ENCODE results near the gene UBXN7. TPM values are rescaled to one million over a fixed set of nuclear protein-coding genes. Genes with fewer than 3 reads are reported as not detected.

Gene UBXN7
- total and polyA plus RNA-seq, 12 donors = 3.5 to 82.0 (median 24.2) TPM

GRCh38 chr3:196341137-196341536, 91.1 kb downstream of the UBXN7 start:
- Histone ChIP-seq H3K4me3 (no peak overlapping the region), H3K36me3 (replicated peaks in 1 of 2) (no peaks in the 10 kb centered on the region), H3K9me3 (replicated peaks in 1 of 3) (no peaks in the 10 kb centered on the region), H3K27ac (no peak overlapping the region), H3K4me1 (replicated peaks in 1 of 2) (no peaks in the 10 kb centered on the region), H3K27me3 (no peaks in the 10 kb centered on the region)
- 61 to 82% (median 72%) methylated on average over 7 of the region's 7 CpGs for WGBS, 4 donors
- intact Hi-C loops (cut with DNase I) = no loop called here
- no peak for DNase-seq
- TF ChIP-seq POLR2A (IDR thresholded peaks at IDR 0.05) (no peak), CTCF (IDR thresholded peaks at IDR 0.05) (no peak)

DNA sequence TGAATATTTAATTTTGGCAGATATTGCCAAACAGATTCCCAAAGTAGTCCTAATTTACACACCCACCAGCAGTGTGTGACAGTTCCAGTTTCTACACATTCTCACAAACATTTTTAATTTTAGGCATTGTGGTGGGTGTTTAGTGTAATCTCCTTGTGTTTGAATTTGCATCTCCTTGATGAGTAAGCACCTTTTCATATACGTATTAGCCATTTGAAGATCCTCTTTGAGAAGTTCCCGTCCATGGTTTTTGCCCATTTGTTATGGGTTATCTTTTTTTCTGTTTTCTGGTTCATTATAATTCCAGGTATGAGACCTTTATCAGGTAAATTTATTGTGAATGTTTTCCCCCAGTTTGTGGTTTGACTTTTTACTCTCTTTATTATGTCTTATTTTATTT, 91.8 kb downstream of the UBXN7 start:
- H3K4me1 ChIP-seq (replicated peaks in 1 of 2) = no peaks in the 10 kb centered on the region
- H3K27ac ChIP-seq = no peak overlapping the region
- no peaks in the 10 kb centered on the region for H3K36me3 ChIP-seq (replicated peaks in 1 of 2)
- DNase-seq = no peak
- H3K9me3 ChIP-seq (replicated peaks in 1 of 3) = no peaks in the 10 kb centered on the region
- no peaks in the 10 kb centered on the region for H3K27me3 ChIP-seq
- 53 to 68% (median 61%) methylated on average over 2 of the region's 2 CpGs for WGBS, 4 donors
- intact Hi-C loops (cut with DNase I) = no loop called here
- no peak for TF ChIP-seq POLR2A (IDR thresholded peaks at IDR 0.05)
- no peak for TF ChIP-seq CTCF (IDR thresholded peaks at IDR 0.05)
- H3K4me3 ChIP-seq = no peak overlapping the region

DNA sequence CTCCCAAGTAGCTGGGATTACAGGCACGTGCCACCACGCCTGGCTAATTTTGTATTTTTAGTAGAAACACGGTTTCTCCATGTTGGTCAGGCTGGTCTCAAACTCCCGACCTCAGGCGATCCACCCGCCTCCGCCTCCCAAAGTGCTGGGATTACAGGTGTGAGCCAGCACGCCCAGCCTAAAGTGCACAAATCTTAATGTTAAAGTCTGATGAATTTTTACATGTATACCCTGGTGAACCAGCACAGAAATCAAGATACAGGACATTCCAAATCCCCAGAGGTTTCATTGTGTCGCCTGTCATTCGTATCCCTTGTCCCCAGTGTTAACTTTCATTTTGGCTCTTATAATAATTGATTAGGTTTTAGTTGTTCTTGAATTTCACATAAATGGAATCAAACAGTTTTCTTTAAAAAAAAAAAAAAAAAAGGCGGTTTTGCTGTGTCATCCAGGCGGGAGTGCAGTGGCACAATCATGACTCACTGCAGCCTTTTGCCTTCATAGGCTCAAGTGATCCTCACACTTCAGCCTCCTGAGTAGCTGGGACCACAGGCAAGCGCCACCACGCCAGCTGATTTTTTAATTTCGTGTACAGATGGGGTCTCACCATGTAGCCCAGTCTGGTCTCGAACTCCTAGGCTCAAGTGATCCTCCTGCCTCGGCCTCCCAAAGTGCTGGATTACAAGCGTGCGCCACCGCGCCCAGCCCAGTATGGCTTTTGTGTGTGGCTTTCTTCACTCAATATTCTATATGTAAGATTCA, 92.6 kb downstream of the UBXN7 start:
- Histone ChIP-seq H3K9me3 (replicated peaks in 1 of 3) (no peaks in the 10 kb centered on the region), H3K4me1 (replicated peaks in 1 of 2) (no peaks in the 10 kb centered on the region), H3K36me3 (replicated peaks in 1 of 2) (no peaks in the 10 kb centered on the region), H3K4me3 (no peak overlapping the region), H3K27ac (no peak overlapping the region), H3K27me3 (no peaks in the 10 kb centered on the region)
- WGBS, 4 donors = 83 to 87% (median 84%) methylated on average over 21 of the region's 21 CpGs
- intact Hi-C loops (cut with DNase I) = no loop called here
- TF ChIP-seq POLR2A (IDR thresholded peaks at IDR 0.05) (no peak), CTCF (IDR thresholded peaks at IDR 0.05) (no peak)
- DNase-seq = peak in 2 of 7 donors; percentile 37 to 38

- Histone ChIP-seq H3K9me3 (replicated peaks in 1 of 3) (no peaks in the 10 kb centered on the region), H3K4me3 (no peak overlapping the region), H3K36me3 (replicated peaks in 1 of 2) (no peaks in the 10 kb centered on the region), H3K27ac (no peak overlapping the region), H3K4me1 (replicated peaks in 1 of 2) (no peaks in the 10 kb centered on the region), H3K27me3 (no peaks in the 10 kb centered on the region)
- intact Hi-C loops (cut with DNase I) = no loop called here
- WGBS, 4 donors = 81 to 90% (median 83%) methylated on average over 5 to 6 of the region's 6 CpGs
- no peak for DNase-seq
- TF ChIP-seq POLR2A (IDR thresholded peaks at IDR 0.05) (no peak), CTCF (IDR thresholded peaks at IDR 0.05) (no peak)
Measured at GRCh38 chr3:196339044-196339443, 93.2 kb downstream of the UBXN7 start.

All from adrenal gland (tissue), 12 donors.